ENCODE measurements around the gene MSRB2. TPM values are rescaled to one million over a fixed set of nuclear protein-coding genes. Genes with fewer than 3 reads are reported as not detected.
"Not testable (repeated sequence)": the region's sequence is repeated elsewhere in the genome, so short reads cannot be mapped to it uniquely, and the experiment has no call there.

The MSRB2 gene
- total RNA-seq, 2 donors from 2014 or later = 6.0 to 14.2 TPM

DNA sequence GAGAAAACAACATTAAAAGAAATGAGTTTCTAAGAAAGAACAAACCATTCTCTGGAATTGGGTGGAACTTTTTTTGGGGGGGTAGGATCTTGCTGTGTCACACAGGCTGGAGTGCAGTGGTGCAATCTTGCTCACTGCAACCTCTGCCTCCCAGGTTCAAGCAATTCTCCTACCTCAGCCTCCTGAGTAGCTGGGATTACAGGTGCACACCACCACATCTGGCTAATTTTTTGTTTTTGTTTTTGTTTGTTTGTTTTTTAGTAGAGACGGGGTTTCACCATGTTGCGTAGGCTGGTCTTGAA is 30.6 kb upstream of the MSRB2 start:
- peaks cover 11% of the 10 kb centered on the region for H3K27me3 Mint-ChIP-seq
- not testable (repeated sequence) for H3K4me1 Mint-ChIP-seq; ATAC-seq (replicated peaks); H3K9me3 Mint-ChIP-seq; H3K4me3 Mint-ChIP-seq; H3K36me3 Mint-ChIP-seq (ENCODE audit: low read depth); H3K27ac Mint-ChIP-seq

DNA sequence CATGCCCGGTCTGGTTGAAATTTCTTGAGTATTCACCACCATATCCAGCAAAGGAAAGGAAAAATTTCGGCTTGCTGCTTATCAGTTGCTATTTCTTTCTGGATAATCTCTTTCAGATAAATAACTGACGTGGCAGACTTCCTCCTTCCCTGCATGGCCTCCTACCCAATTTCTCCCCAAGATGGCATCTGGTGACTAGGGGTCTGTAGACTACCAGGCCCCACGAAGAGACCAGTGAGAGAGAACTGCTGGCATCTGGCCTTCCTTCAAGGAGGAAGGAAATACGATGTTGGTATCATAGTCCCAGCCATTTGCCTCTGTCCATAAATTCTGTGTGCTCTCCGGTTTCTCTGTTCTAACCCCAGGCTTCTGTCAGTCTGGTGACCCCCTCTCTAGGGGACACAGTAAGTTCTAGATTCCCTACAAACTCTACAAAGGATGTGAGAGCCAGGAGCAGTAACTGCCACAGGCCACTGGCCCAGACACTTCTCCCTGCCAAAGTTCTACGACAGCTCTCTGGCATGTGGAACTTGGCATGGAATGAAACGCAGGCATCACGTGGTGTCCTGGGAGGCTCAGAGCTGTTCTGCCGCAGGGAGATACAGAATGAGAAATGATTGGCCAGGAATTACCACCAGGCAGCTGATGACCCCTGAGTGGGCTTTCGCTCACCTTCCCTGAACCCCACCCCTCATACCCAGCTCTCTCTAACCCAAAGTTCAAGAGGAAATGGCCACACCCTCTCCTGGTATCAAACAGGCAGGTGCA is 30.0 kb upstream of the MSRB2 start:
- H3K27me3 Mint-ChIP-seq = peaks cover 8% of the 10 kb centered on the region
- H3K4me1 Mint-ChIP-seq = no peaks in the 10 kb centered on the region
- H3K4me3 Mint-ChIP-seq = no peak overlapping the region
- no peaks in the 10 kb centered on the region for H3K36me3 Mint-ChIP-seq (ENCODE audit: low read depth)
- no peak overlapping the region for H3K27ac Mint-ChIP-seq
- H3K9me3 Mint-ChIP-seq = no peaks in the 10 kb centered on the region
- ATAC-seq (replicated peaks) = no peak

DNA sequence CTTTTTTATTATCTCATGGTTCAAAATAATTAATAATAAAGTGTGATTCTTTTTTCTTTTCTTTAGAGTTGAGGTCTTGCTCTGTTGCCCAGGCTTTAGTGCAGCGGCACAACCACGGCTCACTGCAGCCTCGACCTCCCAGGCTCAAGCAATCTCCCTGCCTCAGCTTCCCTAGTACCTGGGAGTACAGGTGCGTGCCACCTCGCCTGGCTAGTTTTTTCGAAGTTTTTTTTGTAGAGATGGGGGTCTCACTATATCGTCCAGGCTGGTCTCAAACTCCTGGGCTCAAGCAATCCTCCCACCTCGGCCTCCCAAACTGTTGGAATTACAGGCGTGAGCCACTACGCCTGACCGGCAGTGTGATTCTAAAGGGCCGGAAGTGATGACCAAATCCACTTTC is 28.0 kb upstream of the MSRB2 start:
- Mint-ChIP-seq H3K4me1 (no peaks in the 10 kb centered on the region), H3K27ac (no peak overlapping the region), H3K4me3 (no peak overlapping the region), H3K9me3 (no peaks in the 10 kb centered on the region), H3K36me3 (ENCODE audit: low read depth) (no peaks in the 10 kb centered on the region), H3K27me3 (peaks cover 8% of the 10 kb centered on the region)
- ATAC-seq (replicated peaks) = no peak

GRCh38 chr10:23067939-23068775 is 27.2 kb upstream of the MSRB2 start:
- H3K36me3 Mint-ChIP-seq (ENCODE audit: low read depth) = no peaks in the 10 kb centered on the region
- H3K4me1 Mint-ChIP-seq = no peaks in the 10 kb centered on the region
- no peak overlapping the region for H3K4me3 Mint-ChIP-seq

DNA sequence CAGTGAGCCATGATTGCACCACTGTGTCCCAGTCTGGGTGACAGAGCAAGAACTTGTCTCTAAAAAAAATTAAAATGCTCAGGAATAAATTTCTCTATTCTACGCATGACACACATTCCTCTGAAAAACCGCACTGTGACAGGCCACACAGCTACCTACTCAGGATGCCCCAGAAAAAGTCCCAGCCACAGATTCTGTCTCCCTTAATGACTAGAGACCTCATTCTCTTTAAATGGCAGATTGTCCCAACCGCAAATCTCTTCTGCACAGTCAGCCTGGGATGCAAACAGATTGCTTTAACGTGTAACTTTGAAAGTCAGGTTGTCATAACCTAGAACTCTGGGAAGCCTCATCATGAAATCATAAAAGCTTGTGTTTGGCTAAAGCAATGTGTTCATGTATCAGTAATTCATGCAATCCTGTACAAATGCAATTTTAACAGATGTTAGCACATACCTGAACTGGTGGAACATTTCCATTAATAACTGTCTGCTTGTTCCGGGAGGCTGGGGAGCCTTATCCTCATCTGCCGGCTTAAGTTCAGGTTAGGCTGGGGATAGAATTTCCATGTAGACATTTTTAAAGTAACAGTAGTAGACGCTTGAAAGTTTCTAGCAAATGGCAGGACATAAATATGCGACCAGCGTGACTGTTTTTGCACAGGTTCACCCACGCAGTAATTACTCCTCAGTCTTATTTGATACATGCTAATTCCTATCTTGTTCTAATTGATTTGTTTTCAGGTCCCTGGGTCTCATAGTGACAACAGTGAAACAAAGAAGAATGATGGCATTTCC is 26.2 kb upstream of the MSRB2 start:
- no peaks in the 10 kb centered on the region for H3K36me3 Mint-ChIP-seq (ENCODE audit: low read depth)
- H3K4me1 Mint-ChIP-seq = no peaks in the 10 kb centered on the region
- no peak overlapping the region for H3K4me3 Mint-ChIP-seq
- H3K9me3 Mint-ChIP-seq = no peaks in the 10 kb centered on the region
- peak; percentile 81 for ATAC-seq (replicated peaks)
- peak overlapping the region; percentile 27 for H3K27ac Mint-ChIP-seq
- peaks cover 3% of the 10 kb centered on the region for H3K27me3 Mint-ChIP-seq

More at GRCh38 chr10:23067939-23068775, 27.2 kb upstream of the MSRB2 start:
- H3K27ac Mint-ChIP-seq = no peak overlapping the region
- peaks cover 8% of the 10 kb centered on the region for H3K27me3 Mint-ChIP-seq
- ATAC-seq (replicated peaks) = peak; percentile 49
- H3K9me3 Mint-ChIP-seq = no peaks in the 10 kb centered on the region

DNA sequence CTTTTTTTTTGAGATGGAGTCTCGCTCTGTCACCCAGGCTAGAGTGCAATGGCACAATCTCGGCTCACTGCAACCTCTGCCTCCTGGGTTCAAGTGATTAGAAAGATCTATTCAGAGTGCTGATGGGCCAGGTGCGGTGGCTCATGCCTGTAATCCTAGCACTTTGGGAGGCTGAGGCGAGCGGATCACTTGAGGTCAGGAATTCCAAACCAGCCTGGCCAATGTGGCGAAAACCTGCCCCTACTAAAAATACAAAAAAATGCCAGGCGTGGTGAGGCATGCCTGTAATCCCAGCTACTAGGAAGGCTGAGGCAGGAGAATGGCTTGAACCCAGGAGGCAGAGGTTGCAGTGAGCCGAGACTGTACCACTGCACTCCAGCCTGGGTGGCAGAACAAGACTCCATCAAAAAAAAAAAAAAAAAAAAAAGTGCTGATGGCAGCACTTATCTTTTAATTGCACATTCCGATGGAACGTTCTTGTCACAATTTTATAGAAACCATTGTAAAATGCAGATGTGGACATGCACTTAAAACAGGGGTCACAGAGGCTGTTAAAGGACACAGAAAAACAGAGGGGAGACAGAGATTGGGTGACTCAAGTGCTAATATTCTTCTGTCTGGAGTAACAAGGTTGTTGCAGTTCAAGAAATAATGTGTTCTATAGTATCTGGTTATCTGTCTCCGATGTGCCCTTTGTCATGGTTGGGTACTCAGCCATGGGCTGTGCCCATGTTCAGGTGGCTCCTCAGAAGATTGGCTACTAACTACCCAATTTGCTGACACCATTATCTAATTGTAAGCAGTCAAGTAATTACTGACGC is 25.1 kb upstream of the MSRB2 start:
- not testable (repeated sequence) for ATAC-seq (replicated peaks); H3K9me3 Mint-ChIP-seq; H3K4me1 Mint-ChIP-seq; H3K27ac Mint-ChIP-seq; H3K36me3 Mint-ChIP-seq (ENCODE audit: low read depth); H3K4me3 Mint-ChIP-seq
- peaks cover 11% of the 10 kb centered on the region for H3K27me3 Mint-ChIP-seq

DNA sequence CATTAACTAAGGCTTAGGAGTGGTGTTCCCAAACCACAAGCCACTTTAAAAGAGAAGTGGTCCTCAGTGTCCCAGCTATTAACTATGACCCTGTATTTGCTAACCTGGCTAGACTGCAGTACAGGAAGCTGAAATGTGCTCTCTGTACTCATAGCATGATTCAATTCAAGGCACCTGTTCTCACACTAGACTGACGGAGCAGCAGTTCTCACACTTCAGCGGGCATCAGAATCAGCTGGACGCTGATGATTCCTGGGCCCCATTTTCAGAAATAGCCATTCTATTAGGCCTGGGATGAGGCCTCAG is 24.5 kb upstream of the MSRB2 start:
- no peak overlapping the region for H3K4me3 Mint-ChIP-seq
- H3K27me3 Mint-ChIP-seq = peaks cover 15% of the 10 kb centered on the region
- H3K36me3 Mint-ChIP-seq (ENCODE audit: low read depth) = no peaks in the 10 kb centered on the region
- ATAC-seq (replicated peaks) = no peak
- H3K27ac Mint-ChIP-seq = no peak overlapping the region
- no peaks in the 10 kb centered on the region for H3K9me3 Mint-ChIP-seq
- H3K4me1 Mint-ChIP-seq = no peaks in the 10 kb centered on the region

GRCh38 chr10:23072593-23072992 is 22.8 kb upstream of the MSRB2 start:
- H3K27ac Mint-ChIP-seq; H3K36me3 Mint-ChIP-seq (ENCODE audit: low read depth); ATAC-seq (replicated peaks); H3K4me3 Mint-ChIP-seq; H3K4me1 Mint-ChIP-seq; H3K9me3 Mint-ChIP-seq: not testable (repeated sequence)
- peaks cover 21% of the 10 kb centered on the region for H3K27me3 Mint-ChIP-seq

DNA sequence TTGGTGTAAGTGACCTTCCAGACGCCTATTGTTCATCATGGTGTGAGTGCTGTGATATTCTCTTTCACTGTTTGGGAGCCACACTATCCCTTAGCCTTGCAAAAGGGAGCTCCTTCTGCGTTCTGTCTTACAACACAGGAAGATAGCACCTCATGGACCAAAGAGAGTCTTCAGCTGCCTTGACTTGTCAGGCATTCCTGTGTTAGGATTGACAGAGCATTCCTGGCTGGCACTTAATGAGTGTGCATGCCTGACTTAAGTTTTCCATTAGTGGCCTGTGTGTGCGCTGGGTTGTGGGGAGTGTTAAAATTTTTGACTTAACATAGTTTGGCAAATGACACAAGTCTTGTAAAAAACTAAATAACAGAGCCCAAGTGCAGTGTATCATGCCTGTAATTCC is 21.9 kb upstream of the MSRB2 start:
- no peaks in the 10 kb centered on the region for H3K4me1 Mint-ChIP-seq
- no peaks in the 10 kb centered on the region for H3K36me3 Mint-ChIP-seq (ENCODE audit: low read depth)
- H3K27me3 Mint-ChIP-seq = peaks cover 28% of the 10 kb centered on the region
- H3K9me3 Mint-ChIP-seq = no peaks in the 10 kb centered on the region
- ATAC-seq (replicated peaks) = no peak
- no peak overlapping the region for H3K4me3 Mint-ChIP-seq
- H3K27ac Mint-ChIP-seq = no peak overlapping the region

DNA sequence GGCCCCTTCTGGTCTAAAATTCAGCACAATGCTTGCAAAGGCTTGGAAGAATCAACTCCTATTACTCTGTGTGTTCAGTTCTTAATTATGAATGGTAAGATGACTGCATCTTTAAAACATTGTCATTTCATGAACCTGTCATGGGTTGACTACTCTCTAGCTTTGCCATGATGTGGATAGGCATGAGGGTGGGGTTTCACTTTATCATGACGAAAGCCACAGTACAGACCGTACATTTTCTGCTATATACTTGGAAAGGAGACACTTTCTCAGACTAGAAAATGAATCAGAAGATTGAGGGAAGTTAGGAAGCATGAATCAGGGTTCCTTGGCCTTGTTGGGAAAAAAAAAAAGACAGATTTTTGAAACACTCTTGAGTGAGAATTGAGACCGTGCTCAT is 19.7 kb upstream of the MSRB2 start:
- H3K4me3 Mint-ChIP-seq = no peak overlapping the region
- H3K27me3 Mint-ChIP-seq = peaks cover 37% of the 10 kb centered on the region
- H3K4me1 Mint-ChIP-seq = no peaks in the 10 kb centered on the region
- H3K27ac Mint-ChIP-seq = no peak overlapping the region
- no peaks in the 10 kb centered on the region for H3K9me3 Mint-ChIP-seq
- H3K36me3 Mint-ChIP-seq (ENCODE audit: low read depth) = no peaks in the 10 kb centered on the region
- ATAC-seq (replicated peaks) = peak; percentile 86

GRCh38 chr10:23078114-23078513 is 17.3 kb upstream of the MSRB2 start:
- Mint-ChIP-seq H3K4me3 (no peak overlapping the region), H3K9me3 (no peaks in the 10 kb centered on the region), H3K27ac (no peak overlapping the region), H3K36me3 (ENCODE audit: low read depth) (no peaks in the 10 kb centered on the region), H3K27me3 (peaks cover 48% of the 10 kb centered on the region), H3K4me1 (no peaks in the 10 kb centered on the region)
- ATAC-seq (replicated peaks) = no peak

- no peak for ATAC-seq (replicated peaks)
- H3K4me3 Mint-ChIP-seq = no peak overlapping the region
- H3K9me3 Mint-ChIP-seq = no peaks in the 10 kb centered on the region
- peaks cover 45% of the 10 kb centered on the region for H3K27me3 Mint-ChIP-seq
- no peaks in the 10 kb centered on the region for H3K4me1 Mint-ChIP-seq
- H3K36me3 Mint-ChIP-seq (ENCODE audit: low read depth) = no peaks in the 10 kb centered on the region
- no peak overlapping the region for H3K27ac Mint-ChIP-seq
These were observed 15.7 kb upstream of the MSRB2 start for GRCh38 chr10:23079700-23080099.

- H3K9me3 Mint-ChIP-seq = no peaks in the 10 kb centered on the region
- peaks cover 44% of the 10 kb centered on the region for H3K27me3 Mint-ChIP-seq
- H3K36me3 Mint-ChIP-seq (ENCODE audit: low read depth) = no peaks in the 10 kb centered on the region
- H3K27ac Mint-ChIP-seq = no peak overlapping the region
- ATAC-seq (replicated peaks) = no peak
- H3K4me3 Mint-ChIP-seq = no peak overlapping the region
- no peaks in the 10 kb centered on the region for H3K4me1 Mint-ChIP-seq
These were observed 15.1 kb upstream of the MSRB2 start for GRCh38 chr10:23080262-23080661.

GRCh38 chr10:23081221-23081750 is 14.1 kb upstream of the MSRB2 start:
- no peaks in the 10 kb centered on the region for H3K36me3 Mint-ChIP-seq (ENCODE audit: low read depth)
- no peak overlapping the region for H3K4me3 Mint-ChIP-seq
- no peak for ATAC-seq (replicated peaks)
- H3K27me3 Mint-ChIP-seq = peaks cover 41% of the 10 kb centered on the region
- H3K9me3 Mint-ChIP-seq = no peaks in the 10 kb centered on the region
- no peak overlapping the region for H3K27ac Mint-ChIP-seq
- no peaks in the 10 kb centered on the region for H3K4me1 Mint-ChIP-seq
